HL-60 (cell line): Measurements from ENCODE around the gene KCTD16.

ENCODE experiments used
- DNase-seq, 2 experiments: peaks; one replicate each; pipeline ENCODE4 v3.0.0-alpha.2; 2010 to 2020; ENCODE audit warnings: low read depth in 1 of 2, low spot score in 1 of 2
- H3K27ac ChIP-seq: fragments of 250-450 bp; sonication (Bioruptor Pico); replicated peaks from 2 replicates; pipeline ENCODE4 v1.5.1; 2020; ENCODE audit warnings: mild to moderate bottlenecking, moderate library complexity
- H3K27me3 ChIP-seq: fragments of 250-450 bp; sonication (Bioruptor Pico); 2 replicates; pipeline ENCODE4 v1.5.1; 2021; ENCODE audit warnings: mild to moderate bottlenecking, moderate library complexity; ENCODE audit not compliant: insufficient read depth, poor library complexity, severe bottlenecking
- H3K4me3 ChIP-seq: replicated peaks from 2 replicates; pipeline ENCODE4 v1.5.1; 2011; ENCODE audit warnings: mild to moderate bottlenecking, control low read depth, low read length; ENCODE audit not compliant: insufficient read depth
- CTCF ChIP-seq: IDR thresholded peaks from one replicate; pipeline ENCODE4 v1.5.1; 2011; ENCODE audit warnings: low read length, control low read depth, inconsistent platforms; ENCODE audit not compliant: insufficient read depth
- GABPA ChIP-seq: IDR thresholded peaks from 2 replicates; pipeline ENCODE4 v1.6.1; 2012; ENCODE audit warnings: low read depth
- POLR2AphosphoS5 ChIP-seq: IDR thresholded peaks from 2 replicates; pipeline ENCODE4 v1.6.1; 2012; ENCODE audit warnings: low read depth
- REST ChIP-seq: IDR thresholded peaks from 2 replicates; pipeline ENCODE4 v1.6.1; 2012; ENCODE audit warnings: low read depth; ENCODE audit not compliant: insufficient replicate concordance
- SPI1 ChIP-seq: IDR thresholded peaks from 2 replicates; pipeline ENCODE4 v1.6.1; 2012; ENCODE audit warnings: low read depth, mild to moderate bottlenecking, borderline replicate concordance

KCTD16 gene

GRCh38 chr5:144236499-144236898 is 65.8 kb downstream of the KCTD16 start:
- Histone ChIP-seq H3K27ac (no peak overlapping the region), H3K4me3 (no peak overlapping the region), H3K27me3 (no peaks in the 10 kb centered on the region)
- TF ChIP-seq GABPA = no peak
- no peak for TF ChIP-seq POLR2AphosphoS5
- TF ChIP-seq SPI1 = no peak
- no peak for TF ChIP-seq CTCF
- TF ChIP-seq REST = no peak
- no peak for DNase-seq

GRCh38 chr5:144237851-144238250 is 67.2 kb downstream of the KCTD16 start:
- Histone ChIP-seq H3K27me3 (peaks cover 2% of the 10 kb centered on the region), H3K27ac (no peak overlapping the region), H3K4me3 (no peak overlapping the region)
- peak in 1 of 2 experiments; percentile 9 for DNase-seq
- TF ChIP-seq CTCF (no peak), REST (no peak), GABPA (no peak)

- DNase-seq = no peak
- Histone ChIP-seq H3K27ac (no peak overlapping the region), H3K4me3 (no peak overlapping the region), H3K27me3 (peaks cover 7% of the 10 kb centered on the region)
- TF ChIP-seq POLR2AphosphoS5 (no peak), CTCF (no peak)
These were observed 76.5 kb downstream of the KCTD16 start for GRCh38 chr5:144247131-144247530.

- TF ChIP-seq POLR2AphosphoS5 = no peak
- no peak for TF ChIP-seq REST
- no peak for TF ChIP-seq SPI1
- TF ChIP-seq CTCF = no peak
- TF ChIP-seq GABPA = no peak
- no peak overlapping the region for H3K4me3 ChIP-seq
- DNase-seq = no peak
- H3K27ac ChIP-seq = no peak overlapping the region
- peaks cover 5% of the 10 kb centered on the region for H3K27me3 ChIP-seq
These were observed 77.3 kb downstream of the KCTD16 start for GRCh38 chr5:144248015-144248414.
